GM12872 (cell line): ENCODE data around the gene ADAM22.

Source experiments
- CTCF ChIP-seq: IDR thresholded peaks from 3 replicates; pipeline ENCODE4 v1.5.1; 2011; ENCODE audit warnings: low read depth, mild to moderate bottlenecking, low read length, moderate library complexity; ENCODE audit not compliant: insufficient read depth

Gene ADAM22

GRCh38 chr7:88206254-88206653 is 272.2 kb downstream of the ADAM22 start:
- TF ChIP-seq CTCF: no peak

- TF ChIP-seq CTCF: no peak
These were observed 274.5 kb downstream of the ADAM22 start for GRCh38 chr7:88208521-88208920.

GRCh38 chr7:88212918-88213317 is 278.9 kb downstream of the ADAM22 start:
- TF ChIP-seq CTCF: no peak

GRCh38 chr7:88214456-88214855 is 280.4 kb downstream of the ADAM22 start:
- TF ChIP-seq CTCF: no peak

- no peak for TF ChIP-seq CTCF
These were observed 281.2 kb downstream of the ADAM22 start for GRCh38 chr7:88215295-88215694.

- TF ChIP-seq CTCF: no peak
These were observed 282.2 kb downstream of the ADAM22 start for GRCh38 chr7:88216276-88216675.

- no peak for TF ChIP-seq CTCF
These were observed 283.8 kb downstream of the ADAM22 start for GRCh38 chr7:88217675-88218428.

- TF ChIP-seq CTCF: no peak
These were observed 284.3 kb downstream of the ADAM22 start for GRCh38 chr7:88218429-88218745.
